Endometrial microvascular endothelial cells (primary cell): ENCODE data around the gene TMEM240. TPM values are rescaled to one million over a fixed set of nuclear protein-coding genes. Genes with fewer than 3 reads are reported as not detected.

Source experiments
- in situ Hi-C: cut with HindIII; loops from 2 replicates; pipeline ENCODE4 v1.10.0; 2017; ENCODE audit warnings: low sequenced_read_pairs, low pct_unique_long_range_greater_than_20kb; ENCODE audit errors: inconsistent ontology term
- total RNA-seq: library from RNA; depleted of rRNA; stranded (reverse); fragments of >200 nt; gene quantifications from one replicate; pipeline ENCODE4 v1.2.3, GENCODE V29; 2015; ENCODE audit errors: inconsistent ontology term

TMEM240 gene
- total RNA-seq, result 1.0 TPM

- in situ Hi-C loops, result no loop called here
Measured at GRCh38 chr1:1540090-1540817, at the start of gene TMEM240. TMEM240 (minus strand) TSS chr1:1540624; CDS start chr1:1540346, 278 bp downstream.

- in situ Hi-C loops, result no loop called here
Measured at GRCh38 chr1:1583347-1584010, 43.1 kb upstream of the TMEM240 start.

- in situ Hi-C loops, result no loop called here
Measured at GRCh38 chr1:1582585-1583346, 42.3 kb upstream of the TMEM240 start.

- in situ Hi-C loops, result no loop called here
Measured at GRCh38 chr1:1578371-1578940, 38.0 kb upstream of the TMEM240 start.

GRCh38 chr1:1577367-1578011 lies 37.1 kb upstream of the TMEM240 start:
- in situ Hi-C loops, result no loop called here

- in situ Hi-C loops, result no loop called here
Measured at GRCh38 chr1:1574721-1575537, 34.5 kb upstream of the TMEM240 start, which contains the start of gene SSU72. SSU72 (minus strand) TSS chr1:1574863; CDS start chr1:1574557, 306 bp downstream.

- in situ Hi-C loops, result no loop called here
Measured at GRCh38 chr1:1573843-1574720, 33.7 kb upstream of the TMEM240 start.

GRCh38 chr1:1569341-1569740 lies 28.9 kb upstream of the TMEM240 start:
- in situ Hi-C loops, result no loop called here

GRCh38 chr1:1567891-1568291 lies 27.5 kb upstream of the TMEM240 start:
- in situ Hi-C loops, result no loop called here

- in situ Hi-C loops, result no loop called here
Measured at GRCh38 chr1:1567152-1567875, 26.9 kb upstream of the TMEM240 start.

- in situ Hi-C loops, result no loop called here
Measured at GRCh38 chr1:1565340-1565739, 24.9 kb upstream of the TMEM240 start.

GRCh38 chr1:1564268-1564667 lies 23.8 kb upstream of the TMEM240 start:
- in situ Hi-C loops, result no loop called here

GRCh38 chr1:1563688-1564087 lies 23.3 kb upstream of the TMEM240 start:
- in situ Hi-C loops, result no loop called here

GRCh38 chr1:1562556-1563195 lies 22.3 kb upstream of the TMEM240 start:
- in situ Hi-C loops, result no loop called here

GRCh38 chr1:1561801-1562470 lies 21.5 kb upstream of the TMEM240 start:
- in situ Hi-C loops, result no loop called here

GRCh38 chr1:1560178-1560577 lies 19.8 kb upstream of the TMEM240 start:
- in situ Hi-C loops, result no loop called here
